H1 (cell line): ENCODE results near the gene LRRC17.

ENCODE experiments used
- CTCF ChIP-seq, 3 experiments: IDR thresholded peaks; 1 replicate in 2 of 3; 2 replicates in 1 of 3; pipeline versions ENCODE4 v1.5.1 to v1.6.1; 2011; ENCODE audit warnings: low read length in 3 of 3, mild to moderate bottlenecking in 3 of 3, inconsistent platforms in 2 of 3, low read depth in 1 of 3, moderate library complexity in 1 of 3; ENCODE audit not compliant: insufficient read depth in 1 of 3; ENCODE audit errors: control extremely low read depth in 1 of 3
- NRF1 ChIP-seq: IDR thresholded peaks from 2 replicates; pipeline ENCODE4 v1.6.1; 2011; ENCODE audit warnings: mild to moderate bottlenecking, low read depth, low read length, improper control_type of control experiment
- POLR2AphosphoS5 ChIP-seq: IDR thresholded peaks from 2 replicates; pipeline ENCODE4 v1.6.1; 2011; ENCODE audit warnings: low read depth, low read length
- RXRA ChIP-seq: IDR thresholded peaks from 2 replicates; pipeline ENCODE4 v1.6.1; 2011; ENCODE audit warnings: low read depth, mild to moderate bottlenecking, low read length, moderate library complexity; ENCODE audit not compliant: insufficient read depth
- YY1 ChIP-seq: IDR thresholded peaks from 2 replicates; pipeline ENCODE4 v1.6.1; 2011; ENCODE audit warnings: low read depth, mild to moderate bottlenecking, low read length
- ZNF274 ChIP-seq: IDR thresholded peaks from 2 replicates; pipeline ENCODE4 v1.7.0; 2012; ENCODE audit warnings: low read length, borderline replicate concordance; ENCODE audit errors: extremely low read depth

GRCh38 chr7:102898532-102898859 is 14.3 kb upstream of the LRRC17 start:
- no peak for TF ChIP-seq NRF1
- TF ChIP-seq POLR2AphosphoS5 = no peak
- no peak for TF ChIP-seq CTCF (IDR thresholded peaks at IDR 0.05; ENCODE audit: control extremely low read depth in 1 of 3, insufficient read depth in 1 of 3, low read depth in 1 of 3, low read length in 3 of 3)
- TF ChIP-seq RXRA = no peak
- TF ChIP-seq ZNF274 = no peak
- no peak for TF ChIP-seq YY1
